HG03432 (cell line): ENCODE data around the gene CRB2.

ENCODE experiments used
- ATAC-seq: cut with Tn5 transposase; IDR thresholded peaks from one replicate; pipeline ENCODE4 v1.9.1; 2021; ENCODE audit warnings: mild to moderate bottlenecking, moderate library complexity; ENCODE audit not compliant: unreplicated experiment

CRB2 gene

GRCh38 chr9:123355761-123356431 is at the start of gene CRB2:
CRB2 (plus strand) TSS chr9:123356197; CDS start chr9:123356261, 64 bp downstream.
- ATAC-seq = no peak

GRCh38 chr9:123309611-123310010 is 46.4 kb upstream of the CRB2 start:
- no peak for ATAC-seq

GRCh38 chr9:123310551-123311249 is 45.3 kb upstream of the CRB2 start:
- ATAC-seq = no peak

GRCh38 chr9:123311250-123311752 is 44.7 kb upstream of the CRB2 start:
- no peak for ATAC-seq

GRCh38 chr9:123312306-123312877 is 43.6 kb upstream of the CRB2 start:
- ATAC-seq = no peak

GRCh38 chr9:123314617-123315016 is 41.4 kb upstream of the CRB2 start:
- ATAC-seq = no peak

- ATAC-seq = no peak
Measured at GRCh38 chr9:123315635-123316034, 40.4 kb upstream of the CRB2 start.

GRCh38 chr9:123316053-123316718 is 39.8 kb upstream of the CRB2 start:
- ATAC-seq = no peak

GRCh38 chr9:123318202-123318601 is 37.8 kb upstream of the CRB2 start:
- ATAC-seq = peak; percentile 62

GRCh38 chr9:123318961-123319421 is 37.0 kb upstream of the CRB2 start:
- ATAC-seq = no peak

- no peak for ATAC-seq
Measured at GRCh38 chr9:123319541-123320339, 36.3 kb upstream of the CRB2 start.

- ATAC-seq = no peak
Measured at GRCh38 chr9:123320814-123321213, 35.2 kb upstream of the CRB2 start.

GRCh38 chr9:123321616-123322272 is 34.3 kb upstream of the CRB2 start:
- no peak for ATAC-seq

GRCh38 chr9:123322273-123323195 is 33.5 kb upstream of the CRB2 start:
- ATAC-seq = peak; percentile 68

GRCh38 chr9:123323196-123324013 is 32.6 kb upstream of the CRB2 start:
- no peak for ATAC-seq

GRCh38 chr9:123324767-123325183 is 31.2 kb upstream of the CRB2 start:
- ATAC-seq = no peak

GRCh38 chr9:123326187-123326586 is 29.8 kb upstream of the CRB2 start:
- ATAC-seq = no peak

GRCh38 chr9:123326662-123327093 is 29.3 kb upstream of the CRB2 start:
- no peak for ATAC-seq
